DOHH2 (cell line): ENCODE data around the gene PARP1.

Source experiments
- H3F3A ChIP-seq: fragments of 200-600 bp; sonication (generic), shearing (Covaris generic); 2 replicates; pipeline ENCODE4 v1.6.0; 2016; ENCODE audit warnings: antibody characterized with exemption, mild to moderate bottlenecking; ENCODE audit not compliant: control insufficient read depth, insufficient read depth
- H3K27ac ChIP-seq: fragments of 200-600 bp; sonication (generic); 2 replicates; pipeline ENCODE4 v1.5.1; 2014; ENCODE audit warnings: low read depth, mild to moderate bottlenecking, low read length, moderate library complexity
- H3K27me3 ChIP-seq: fragments of 200-600 bp; sonication (generic); 2 replicates; pipeline ENCODE4 v1.6.1; 2014; ENCODE audit warnings: mild to moderate bottlenecking, low read length, mixed read lengths; ENCODE audit not compliant: control insufficient read depth
- H3K36me3 ChIP-seq: fragments of 200-600 bp; sonication (generic); 2 replicates; pipeline ENCODE4 v1.6.1; 2014; ENCODE audit warnings: mild to moderate bottlenecking, low read length, moderate library complexity, mixed read lengths; ENCODE audit not compliant: control insufficient read depth
- H3K4me1 ChIP-seq: fragments of 200-600 bp; sonication (generic); 2 replicates; pipeline ENCODE4 v1.6.1; 2014; ENCODE audit warnings: mild to moderate bottlenecking, low read length, mixed read lengths; ENCODE audit not compliant: control insufficient read depth
- H3K4me2 ChIP-seq: fragments of 200-600 bp; sonication (generic); 2 replicates; pipeline ENCODE4 v1.6.0; 2014; ENCODE audit warnings: mild to moderate bottlenecking, low read length, moderate library complexity
- H3K4me3 ChIP-seq: fragments of 200-600 bp; sonication (generic); 2 replicates; pipeline ENCODE4 v1.5.1; 2014; ENCODE audit warnings: mild to moderate bottlenecking, low read length, mixed read lengths
- H3K79me2 ChIP-seq: fragments of 200-600 bp; sonication (generic); 2 replicates; pipeline ENCODE4 v1.6.1; 2014; ENCODE audit warnings: mild to moderate bottlenecking, low read length, mixed read lengths; ENCODE audit not compliant: control insufficient read depth
- H3K9me2 ChIP-seq: fragments of 200-600 bp; sonication (generic); replicated peaks from 2 replicates; pipeline ENCODE4 v1.6.1; 2014; ENCODE audit warnings: mild to moderate bottlenecking, low read length, mixed read lengths; ENCODE audit not compliant: control insufficient read depth
- H3K9me3 ChIP-seq: fragments of 200-600 bp; sonication (generic); 2 replicates; pipeline ENCODE4 v1.6.1; 2014; ENCODE audit warnings: antibody characterized with exemption, low read length, mixed read lengths; ENCODE audit not compliant: control insufficient read depth, insufficient read depth
- H4K20me1 ChIP-seq: fragments of 200-600 bp; sonication (generic); 2 replicates; pipeline ENCODE4 v1.6.0; 2014; ENCODE audit warnings: low read depth, mild to moderate bottlenecking, antibody characterized with exemption, low read length, moderate library complexity; ENCODE audit not compliant: control insufficient read depth, insufficient read depth
- CTCF ChIP-seq: fragments of 200-600 bp; sonication (generic); IDR thresholded peaks from one replicate; pipeline ENCODE4 v1.5.1; 2014; ENCODE audit warnings: antibody characterized with exemption, mild to moderate bottlenecking, low read depth, low read length; ENCODE audit not compliant: poor library complexity, severe bottlenecking
- EZH2phosphoT487 ChIP-seq: fragments of 200-600 bp; sonication (generic); IDR thresholded peaks from 2 replicates; pipeline ENCODE4 v1.6.1; 2017; ENCODE audit warnings: borderline replicate concordance, mild to moderate bottlenecking, antibody characterized with exemption, low read length, moderate library complexity, mixed read lengths

The PARP1 gene

GRCh38 chr1:226414098-226414698 lies 6.3 kb upstream of the PARP1 start:
- peaks cover 7% of the 10 kb centered on the region for H3K4me1 ChIP-seq
- H3K27ac ChIP-seq, result no peak overlapping the region
- no peak overlapping the region for H3K4me3 ChIP-seq
- H3K4me2 ChIP-seq, result no peak overlapping the region
- H3K27me3 ChIP-seq, result no peaks in the 10 kb centered on the region
- TF ChIP-seq EZH2phosphoT487 (no peak), CTCF (no peak)
- no peaks in the 10 kb centered on the region for H3K9me2 ChIP-seq
- no peaks in the 10 kb centered on the region for H4K20me1 ChIP-seq
- H3F3A ChIP-seq, result no peaks in the 10 kb centered on the region
- H3K79me2 ChIP-seq, result no peaks in the 10 kb centered on the region
- H3K9me3 ChIP-seq, result no peaks in the 10 kb centered on the region
- H3K36me3 ChIP-seq, result no peaks in the 10 kb centered on the region

- H3K4me2 ChIP-seq, result no peak overlapping the region
- H3K9me2 ChIP-seq, result no peaks in the 10 kb centered on the region
- H3K9me3 ChIP-seq, result no peaks in the 10 kb centered on the region
- H3K36me3 ChIP-seq, result peaks cover 12% of the 10 kb centered on the region
- TF ChIP-seq CTCF (no peak), EZH2phosphoT487 (no peak)
- H3K4me3 ChIP-seq, result no peak overlapping the region
- no peak overlapping the region for H3K27ac ChIP-seq
- H3F3A ChIP-seq, result peaks cover 8% of the 10 kb centered on the region
- peaks cover 12% of the 10 kb centered on the region for H3K79me2 ChIP-seq
- H4K20me1 ChIP-seq, result no peaks in the 10 kb centered on the region
- no peaks in the 10 kb centered on the region for H3K27me3 ChIP-seq
- H3K4me1 ChIP-seq, result peaks cover 12% of the 10 kb centered on the region
Observed at GRCh38 chr1:226411619-226412018, 3.7 kb upstream of the PARP1 start.

- no peak overlapping the region for H3K4me3 ChIP-seq
- H3K9me2 ChIP-seq, result no peaks in the 10 kb centered on the region
- H3K4me1 ChIP-seq, result peaks cover 12% of the 10 kb centered on the region
- H3K79me2 ChIP-seq, result peaks cover 19% of the 10 kb centered on the region
- no peak overlapping the region for H3K4me2 ChIP-seq
- no peaks in the 10 kb centered on the region for H3K27me3 ChIP-seq
- H3K36me3 ChIP-seq, result peaks cover 18% of the 10 kb centered on the region
- H3K27ac ChIP-seq, result no peak overlapping the region
- no peaks in the 10 kb centered on the region for H4K20me1 ChIP-seq
- peaks cover 10% of the 10 kb centered on the region for H3F3A ChIP-seq
- no peaks in the 10 kb centered on the region for H3K9me3 ChIP-seq
- TF ChIP-seq CTCF, result no peak
- no peak for TF ChIP-seq EZH2phosphoT487
Observed at GRCh38 chr1:226410958-226411357, 3.1 kb upstream of the PARP1 start.
